Stomach (tissue), 9 donors: ENCODE measurements around the gene TARBP1. TPM values are rescaled to one million over a fixed set of nuclear protein-coding genes. Genes with fewer than 3 reads are reported as not detected.

Experiments used
- DNase-seq, 2 donors: peaks; one replicate each; pipeline versions ENCODE4 v3.0.0 to v3.0.0-alpha.2; 2013 to 2019
- H3K27ac ChIP-seq, 5 donors: fragments of 200-600 bp in 4 of 5; sonication (generic) in 4 of 5; one replicate each; pipeline ENCODE4 v1.5.1; 2013 to 2019; ENCODE audit warnings: mild to moderate bottlenecking in 1 of 5, moderate library complexity in 1 of 5
- H3K27me3 ChIP-seq, 3 donors: fragments of 200-600 bp; sonication (generic); one replicate each; pipeline ENCODE4 v1.5.1; 2017 to 2019; ENCODE audit warnings: mixed run types in 1 of 3
- H3K36me3 ChIP-seq, 4 donors: fragments of 200-600 bp; sonication (generic); 1 replicate in 3 of 4; 2 replicates in 1 of 4; pipeline ENCODE4 v1.5.1; 2016 to 2019
- H3K4me1 ChIP-seq, 4 donors: fragments of 200-600 bp; sonication (generic); one replicate each; pipeline ENCODE4 v1.5.1; 2016 to 2019
- H3K4me3 ChIP-seq, 4 donors: fragments of 200-600 bp; sonication (generic) in 3 of 4; one replicate each; pipeline ENCODE4 v1.5.1; 2016 to 2019; ENCODE audit warnings: mild to moderate bottlenecking in 1 of 4
- H3K9me3 ChIP-seq, 4 donors: fragments of 200-600 bp; sonication (generic); one replicate each; pipeline ENCODE4 v1.5.1; 2016 to 2019
- CTCF ChIP-seq, 7 experiments: fragments of 450-650 bp in 4 of 7; fragments of 200-600 bp in 3 of 7; sonication (generic) in 3 of 7; IDR thresholded peaks; one replicate each; pipeline ENCODE4 v1.5.1; 2016 to 2019; ENCODE audit warnings: antibody characterized with exemption in 7 of 7, control low read depth in 2 of 7, mild to moderate bottlenecking in 1 of 7
- EP300 ChIP-seq: sonication (generic); formaldehyde crosslinking; IDR thresholded peaks from one replicate; pipeline ENCODE4 v1.6.1; 2017; ENCODE audit warnings: antibody characterized with exemption
- POLR2A ChIP-seq, 4 donors: fragments of 450-650 bp; IDR thresholded peaks; one replicate each; pipeline ENCODE4 v1.6.1; 2016; ENCODE audit warnings: antibody characterized with exemption in 4 of 4, control low read depth in 2 of 4, mild to moderate bottlenecking in 1 of 4, moderate library complexity in 1 of 4
- POLR2AphosphoS5 ChIP-seq, 3 donors: sonication (generic); formaldehyde crosslinking; IDR thresholded peaks; one replicate each; pipeline ENCODE4 v1.6.1; 2016; ENCODE audit warnings: antibody characterized with exemption in 3 of 3
- WGBS, 5 donors: extraction: QIAGEN DNeasy Blood & Tissue Kit in 3 of 5; methylation state at CpG; one replicate each; pipeline versions ENCODE4 v1.1.5 to v1.1.7; 2013 to 2018; 5-methylcytosine and 5-hydroxymethylcytosine counted together
- intact Hi-C: fragments of 100-400 bp; cut with DNase I; formaldehyde crosslinking; loops from one replicate; pipeline ENCODE4 v1.15.1; 2023; ENCODE audit warnings: low total_unique reads
- polyA plus RNA-seq, 3 donors: library from polyadenylated mRNA; stranded (reverse); fragments of 200-250 nt; gene quantifications; one replicate each; pipeline ENCODE4 v1.2.3, GENCODE V29; 2013
- total RNA-seq, 5 donors: library from RNA; depleted of rRNA; stranded (reverse); fragments of >200 nt; gene quantifications; one replicate each; pipeline versions ENCODE4 v1.1.0 to v1.2.3, GENCODE V29; 2014 to 2016
- donor health status: healthy with polysubstance abuse.
- donor health status: Bipolar disorder and iron deficiency.
- donor health status: healthy.

Gene TARBP1
- total and polyA plus RNA-seq, 8 donors = 5.7 to 63.2 (median 30.3) TPM

- no peak for TF ChIP-seq EP300
- TF ChIP-seq POLR2AphosphoS5 (IDR thresholded peaks at IDR 0.05) = peak in 2 of 3 donors; percentile 20 to 54
- TF ChIP-seq CTCF (IDR thresholded peaks at IDR 0.05) = peak in 4 of 7 experiments; percentile 26 to 60 (median 36)
- intact Hi-C loops = no loop called here
- H3K27me3 ChIP-seq = no peaks in the 10 kb centered on the region
- 26 to 38% (median 35%) methylated on average over 12 of the region's 12 CpGs for WGBS, 5 donors
- DNase-seq = peak; percentile 38 to 89
- peak overlapping the region in 1 of 4 donors; percentile 11 for H3K4me3 ChIP-seq
- peaks cover 6 to 18% (median 10%) of the 10 kb centered on the region in 4 donors for H3K4me1 ChIP-seq
- no peaks in the 10 kb centered on the region for H3K36me3 ChIP-seq
- H3K27ac ChIP-seq = peak overlapping the region in 2 of 5 donors; percentile 40 to 73
- H3K9me3 ChIP-seq = no peaks in the 10 kb centered on the region
Observed at GRCh38 chr1:234486858-234487840, 8.2 kb upstream of the TARBP1 start.

- no peaks in the 10 kb centered on the region for H3K9me3 ChIP-seq
- no peak for DNase-seq
- TF ChIP-seq POLR2A (IDR thresholded peaks at IDR 0.05) (no peak), POLR2AphosphoS5 (IDR thresholded peaks at IDR 0.05) (no peak), EP300 (no peak), CTCF (IDR thresholded peaks at IDR 0.05) (no peak)
- no peaks in the 10 kb centered on the region for H3K27me3 ChIP-seq
- no peak overlapping the region for H3K27ac ChIP-seq
- 63 to 71% (median 69%) methylated on average over 17 of the region's 17 CpGs for WGBS, 5 donors
- H3K4me1 ChIP-seq = peaks cover 6 to 14% (median 10%) of the 10 kb centered on the region in 4 donors
- no peak overlapping the region for H3K4me3 ChIP-seq
- intact Hi-C loops = no loop called here
- no peaks in the 10 kb centered on the region for H3K36me3 ChIP-seq
Observed at GRCh38 chr1:234484991-234485739, 6.2 kb upstream of the TARBP1 start.

- Histone ChIP-seq H3K9me3 (no peaks in the 10 kb centered on the region), H3K27me3 (no peaks in the 10 kb centered on the region), H3K4me3 (no peak overlapping the region), H3K4me1 (peaks cover 8 to 18% (median 13%) of the 10 kb centered on the region in 4 donors), H3K27ac (no peak overlapping the region), H3K36me3 (no peaks in the 10 kb centered on the region)
- intact Hi-C loops = no loop called here
- TF ChIP-seq POLR2AphosphoS5 (IDR thresholded peaks at IDR 0.05) (no peak), POLR2A (IDR thresholded peaks at IDR 0.05) (no peak), CTCF (IDR thresholded peaks at IDR 0.05) (no peak), EP300 (no peak)
- 75 to 80% (median 77%) methylated on average over 3 of the region's 3 CpGs for WGBS, 5 donors
- DNase-seq = no peak
Observed at GRCh38 chr1:234484218-234484617, 5.2 kb upstream of the TARBP1 start.

- no peak for DNase-seq
- WGBS, 5 donors = 77 to 85% (median 80%) methylated on average over 5 of the region's 5 CpGs
- Histone ChIP-seq H3K27ac (no peak overlapping the region), H3K9me3 (no peaks in the 10 kb centered on the region), H3K4me3 (no peak overlapping the region), H3K27me3 (no peaks in the 10 kb centered on the region), H3K4me1 (peaks cover 10 to 19% (median 16%) of the 10 kb centered on the region in 4 donors), H3K36me3 (no peaks in the 10 kb centered on the region)
- no peak for TF ChIP-seq CTCF (IDR thresholded peaks at IDR 0.05)
- no peak for TF ChIP-seq POLR2AphosphoS5 (IDR thresholded peaks at IDR 0.05)
- no peak for TF ChIP-seq POLR2A (IDR thresholded peaks at IDR 0.05)
- no peak for TF ChIP-seq EP300
- intact Hi-C loops = no loop called here
Observed at GRCh38 chr1:234481771-234482170, 2.8 kb upstream of the TARBP1 start.
